ENCODE data around the gene TENM3.

DNA sequence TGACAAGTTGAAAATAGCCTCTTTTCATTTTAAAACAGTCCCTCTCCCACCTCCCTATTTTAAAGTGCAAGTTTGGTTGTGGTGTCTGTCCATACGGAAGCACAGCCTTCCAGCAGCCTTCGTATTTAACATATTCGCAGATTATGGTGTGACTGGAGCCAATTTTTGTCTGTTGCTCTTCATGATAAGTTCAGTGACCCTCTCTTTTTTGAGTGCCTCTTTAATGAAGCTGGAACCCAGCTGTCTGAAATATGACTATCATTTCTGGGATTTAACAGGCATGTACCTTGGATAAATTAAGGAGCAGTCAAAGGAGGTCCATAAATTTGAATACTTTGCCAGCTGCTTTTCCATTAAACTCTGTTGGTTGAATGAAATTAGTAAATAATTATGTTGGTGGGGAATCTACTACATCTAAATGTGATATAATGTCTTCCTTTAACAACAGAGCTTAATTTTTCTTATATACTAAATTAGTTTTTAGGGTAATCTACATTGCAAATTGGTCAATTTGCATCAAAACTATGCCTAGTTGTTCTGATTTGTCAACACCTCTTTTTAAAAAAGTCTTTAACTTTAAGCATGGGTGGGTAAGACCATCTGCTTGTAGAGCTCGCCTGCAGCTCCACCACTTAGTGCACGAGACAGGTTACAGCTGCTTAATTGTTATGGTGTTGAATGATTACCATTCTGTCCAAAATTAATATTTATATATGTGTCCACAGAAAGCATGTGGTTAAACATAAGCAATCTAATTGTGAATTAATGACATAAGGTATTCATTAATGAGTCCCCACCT lies 457.4 kb downstream of the TENM3 start:
- TF ChIP-seq POLR2AphosphoS5 (IDR thresholded peaks at IDR 0.05; ENCODE audit: low read depth, low read length) (no peak), FOXM1 (IDR thresholded peaks at IDR 0.05; ENCODE audit: low read depth) (no peak), NFIC (IDR thresholded peaks at IDR 0.05; ENCODE audit: borderline replicate concordance) (no peak), SMC3 (IDR thresholded peaks at IDR 0.05; ENCODE audit: low read depth, low read length) (no peak), JUND (IDR thresholded peaks at IDR 0.05) (no peak), GATA2 (CRISPR knock-in tag; IDR thresholded peaks at IDR 0.05) (no peak), EZH2phosphoT487 (IDR thresholded peaks at IDR 0.05; ENCODE audit: borderline replicate concordance, low read depth) (no peak), MEF2A (IDR thresholded peaks at IDR 0.05; ENCODE audit: borderline replicate concordance, low read depth) (no peak), EP300 (IDR thresholded peaks at IDR 0.05; ENCODE audit: borderline replicate concordance in 1 of 2, low read depth in 1 of 2, low read length in 1 of 2) (no peak)
- TF ChIP-seq, protein P1, sequence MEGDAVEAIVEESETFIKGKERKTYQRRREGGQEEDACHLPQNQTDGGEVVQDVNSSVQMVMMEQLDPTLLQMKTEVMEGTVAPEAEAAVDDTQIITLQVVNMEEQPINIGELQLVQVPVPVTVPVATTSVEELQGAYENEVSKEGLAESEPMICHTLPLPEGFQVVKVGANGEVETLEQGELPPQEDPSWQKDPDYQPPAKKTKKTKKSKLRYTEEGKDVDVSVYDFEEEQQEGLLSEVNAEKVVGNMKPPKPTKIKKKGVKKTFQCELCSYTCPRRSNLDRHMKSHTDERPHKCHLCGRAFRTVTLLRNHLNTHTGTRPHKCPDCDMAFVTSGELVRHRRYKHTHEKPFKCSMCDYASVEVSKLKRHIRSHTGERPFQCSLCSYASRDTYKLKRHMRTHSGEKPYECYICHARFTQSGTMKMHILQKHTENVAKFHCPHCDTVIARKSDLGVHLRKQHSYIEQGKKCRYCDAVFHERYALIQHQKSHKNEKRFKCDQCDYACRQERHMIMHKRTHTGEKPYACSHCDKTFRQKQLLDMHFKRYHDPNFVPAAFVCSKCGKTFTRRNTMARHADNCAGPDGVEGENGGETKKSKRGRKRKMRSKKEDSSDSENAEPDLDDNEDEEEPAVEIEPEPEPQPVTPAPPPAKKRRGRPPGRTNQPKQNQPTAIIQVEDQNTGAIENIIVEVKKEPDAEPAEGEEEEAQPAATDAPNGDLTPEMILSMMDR (IDR thresholded peaks at IDR 0.05) = no peak
- TF ChIP-seq, protein P2, sequence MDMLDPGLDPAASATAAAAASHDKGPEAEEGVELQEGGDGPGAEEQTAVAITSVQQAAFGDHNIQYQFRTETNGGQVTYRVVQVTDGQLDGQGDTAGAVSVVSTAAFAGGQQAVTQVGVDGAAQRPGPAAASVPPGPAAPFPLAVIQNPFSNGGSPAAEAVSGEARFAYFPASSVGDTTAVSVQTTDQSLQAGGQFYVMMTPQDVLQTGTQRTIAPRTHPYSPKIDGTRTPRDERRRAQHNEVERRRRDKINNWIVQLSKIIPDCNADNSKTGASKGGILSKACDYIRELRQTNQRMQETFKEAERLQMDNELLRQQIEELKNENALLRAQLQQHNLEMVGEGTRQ (IDR thresholded peaks at IDR 0.05; ENCODE audit: borderline replicate concordance, low read depth, low read length) = no peak
- TF ChIP-seq, protein P3, sequence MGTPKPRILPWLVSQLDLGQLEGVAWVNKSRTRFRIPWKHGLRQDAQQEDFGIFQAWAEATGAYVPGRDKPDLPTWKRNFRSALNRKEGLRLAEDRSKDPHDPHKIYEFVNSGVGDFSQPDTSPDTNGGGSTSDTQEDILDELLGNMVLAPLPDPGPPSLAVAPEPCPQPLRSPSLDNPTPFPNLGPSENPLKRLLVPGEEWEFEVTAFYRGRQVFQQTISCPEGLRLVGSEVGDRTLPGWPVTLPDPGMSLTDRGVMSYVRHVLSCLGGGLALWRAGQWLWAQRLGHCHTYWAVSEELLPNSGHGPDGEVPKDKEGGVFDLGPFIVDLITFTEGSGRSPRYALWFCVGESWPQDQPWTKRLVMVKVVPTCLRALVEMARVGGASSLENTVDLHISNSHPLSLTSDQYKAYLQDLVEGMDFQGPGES (IDR thresholded peaks at IDR 0.05; ENCODE audit: low read depth, low read length) = no peak
- TF ChIP-seq, protein P4, sequence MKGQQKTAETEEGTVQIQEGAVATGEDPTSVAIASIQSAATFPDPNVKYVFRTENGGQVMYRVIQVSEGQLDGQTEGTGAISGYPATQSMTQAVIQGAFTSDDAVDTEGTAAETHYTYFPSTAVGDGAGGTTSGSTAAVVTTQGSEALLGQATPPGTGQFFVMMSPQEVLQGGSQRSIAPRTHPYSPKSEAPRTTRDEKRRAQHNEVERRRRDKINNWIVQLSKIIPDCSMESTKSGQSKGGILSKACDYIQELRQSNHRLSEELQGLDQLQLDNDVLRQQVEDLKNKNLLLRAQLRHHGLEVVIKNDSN (IDR thresholded peaks at IDR 0.05; ENCODE audit: borderline replicate concordance, low read depth) = no peak
